Neuron (in vitro differentiated cells): Measurements from ENCODE around the gene TIMM13.

ENCODE experiments used
- H2AFZ ChIP-seq: one replicate; pipeline ENCODE4 v1.6.1; 2013; ENCODE audit warnings: low read depth, mild to moderate bottlenecking, inconsistent platforms, low read length, moderate library complexity
- H3K27me3 ChIP-seq: one replicate; pipeline ENCODE4 v1.6.1; 2013; ENCODE audit warnings: low read length; ENCODE audit not compliant: insufficient read depth
- H3K36me3 ChIP-seq: one replicate; pipeline ENCODE4 v1.6.1; 2013; ENCODE audit warnings: low read length; ENCODE audit not compliant: insufficient read depth
- H3K4me1 ChIP-seq: one replicate; pipeline ENCODE4 v1.6.1; 2013; ENCODE audit warnings: low read length; ENCODE audit not compliant: insufficient read depth
- H3K4me3 ChIP-seq: 2 replicates; pipeline ENCODE4 v1.5.1; 2013; ENCODE audit warnings: mild to moderate bottlenecking, low read length, moderate library complexity
- H3K9me3 ChIP-seq: one replicate; pipeline ENCODE4 v1.6.1; 2013; ENCODE audit warnings: low read length

The TIMM13 gene

GRCh38 chr19:2431318-2432055, 4.1 kb upstream of the TIMM13 start:
- Histone ChIP-seq H3K4me1 (peaks cover 12% of the 10 kb centered on the region), H3K4me3 (no peak overlapping the region), H2AFZ (no peak overlapping the region), H3K9me3 (no peaks in the 10 kb centered on the region), H3K27me3 (no peaks in the 10 kb centered on the region), H3K36me3 (peaks cover 42% of the 10 kb centered on the region)

- H3K4me1 ChIP-seq: peaks cover 19% of the 10 kb centered on the region
- H3K9me3 ChIP-seq: no peaks in the 10 kb centered on the region
- no peaks in the 10 kb centered on the region for H3K27me3 ChIP-seq
- no peak overlapping the region for H3K4me3 ChIP-seq
- peaks cover 39% of the 10 kb centered on the region for H3K36me3 ChIP-seq
- no peak overlapping the region for H2AFZ ChIP-seq
Measured at GRCh38 chr19:2429917-2430535, 2.6 kb upstream of the TIMM13 start.

GRCh38 chr19:2428756-2429711, 1.6 kb upstream of the TIMM13 start:
- no peak overlapping the region for H3K4me3 ChIP-seq
- peaks cover 29% of the 10 kb centered on the region for H3K36me3 ChIP-seq
- H3K4me1 ChIP-seq: peaks cover 19% of the 10 kb centered on the region
- H2AFZ ChIP-seq: no peak overlapping the region
- no peaks in the 10 kb centered on the region for H3K9me3 ChIP-seq
- no peaks in the 10 kb centered on the region for H3K27me3 ChIP-seq

DNA sequence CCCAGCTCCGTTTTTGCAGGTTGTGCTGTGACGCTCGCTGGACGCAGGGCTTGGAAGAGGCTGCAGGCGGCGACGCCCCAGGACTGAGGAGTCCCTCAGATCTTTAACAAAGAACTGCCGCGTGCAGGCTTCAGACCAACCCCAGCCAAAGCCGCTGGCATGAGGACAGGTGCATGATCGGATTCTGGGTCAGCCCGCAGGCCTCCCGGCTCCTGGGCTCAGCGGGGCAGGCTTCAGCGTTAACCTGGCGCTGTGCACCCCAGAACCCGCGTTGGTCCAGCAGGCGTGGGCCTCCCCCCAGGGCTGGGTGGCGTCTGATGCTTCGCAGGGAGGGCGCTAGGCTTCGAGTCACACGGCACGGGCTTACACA, 920 bp upstream of the TIMM13 start:
- Histone ChIP-seq H3K36me3 (peaks cover 28% of the 10 kb centered on the region), H3K27me3 (no peaks in the 10 kb centered on the region), H3K4me1 (peaks cover 19% of the 10 kb centered on the region), H2AFZ (no peak overlapping the region), H3K9me3 (no peaks in the 10 kb centered on the region), H3K4me3 (no peak overlapping the region)

- Histone ChIP-seq H3K4me3 (peak overlapping the region; percentile 86), H3K36me3 (peaks cover 25% of the 10 kb centered on the region), H3K9me3 (no peaks in the 10 kb centered on the region), H2AFZ (peak overlapping the region; percentile 30), H3K27me3 (no peaks in the 10 kb centered on the region), H3K4me1 (peaks cover 19% of the 10 kb centered on the region)
Measured at GRCh38 chr19:2426611-2427428, 566 bp downstream of the TIMM13 start.

DNA sequence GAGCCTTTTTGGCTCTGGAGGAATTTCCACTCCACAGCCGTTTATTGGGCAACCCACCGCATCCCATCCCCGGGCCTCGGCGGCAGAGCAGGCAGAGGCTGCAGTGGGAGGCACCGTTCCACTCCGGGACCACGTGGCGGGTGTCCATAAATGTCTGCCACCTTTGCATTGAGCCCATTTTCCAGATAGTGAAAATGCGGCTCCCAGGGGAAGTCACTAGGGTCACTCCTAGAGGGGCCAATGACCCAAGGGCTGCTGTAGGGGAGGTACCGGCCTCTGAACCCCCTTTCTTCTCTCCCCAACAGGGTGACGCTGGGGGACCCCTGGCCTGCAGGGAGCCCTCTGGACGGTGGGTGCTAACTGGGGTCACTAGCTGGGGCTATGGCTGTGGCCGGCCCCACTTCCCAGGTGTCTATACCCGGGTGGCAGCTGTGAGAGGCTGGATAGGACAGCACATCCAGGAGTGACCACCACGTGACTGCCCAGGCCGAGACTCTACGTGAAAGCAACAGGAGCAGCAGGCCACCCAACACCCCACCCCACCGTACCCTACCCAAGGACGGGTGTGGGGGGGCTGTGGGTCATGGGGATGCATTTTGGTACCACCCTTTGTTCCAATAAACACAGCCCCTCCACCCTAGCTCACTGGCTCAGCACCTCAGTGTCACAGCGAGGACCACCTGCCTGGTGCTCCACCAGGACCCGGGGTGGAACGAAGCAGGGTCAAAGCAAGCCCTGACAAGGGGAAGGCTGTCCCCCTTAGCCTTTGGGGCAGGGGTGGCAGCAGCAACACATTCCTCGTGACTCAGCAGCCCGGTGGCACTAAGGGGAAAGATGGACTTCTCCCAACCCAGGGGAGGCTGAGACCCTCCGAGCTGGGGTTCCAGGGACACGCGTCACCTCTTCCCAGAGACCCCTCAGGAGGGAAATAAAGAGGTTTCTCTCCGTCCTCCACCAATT, 1.5 kb downstream of the TIMM13 start:
- no peaks in the 10 kb centered on the region for H3K27me3 ChIP-seq
- no peak overlapping the region for H2AFZ ChIP-seq
- H3K36me3 ChIP-seq: peaks cover 16% of the 10 kb centered on the region

DNA sequence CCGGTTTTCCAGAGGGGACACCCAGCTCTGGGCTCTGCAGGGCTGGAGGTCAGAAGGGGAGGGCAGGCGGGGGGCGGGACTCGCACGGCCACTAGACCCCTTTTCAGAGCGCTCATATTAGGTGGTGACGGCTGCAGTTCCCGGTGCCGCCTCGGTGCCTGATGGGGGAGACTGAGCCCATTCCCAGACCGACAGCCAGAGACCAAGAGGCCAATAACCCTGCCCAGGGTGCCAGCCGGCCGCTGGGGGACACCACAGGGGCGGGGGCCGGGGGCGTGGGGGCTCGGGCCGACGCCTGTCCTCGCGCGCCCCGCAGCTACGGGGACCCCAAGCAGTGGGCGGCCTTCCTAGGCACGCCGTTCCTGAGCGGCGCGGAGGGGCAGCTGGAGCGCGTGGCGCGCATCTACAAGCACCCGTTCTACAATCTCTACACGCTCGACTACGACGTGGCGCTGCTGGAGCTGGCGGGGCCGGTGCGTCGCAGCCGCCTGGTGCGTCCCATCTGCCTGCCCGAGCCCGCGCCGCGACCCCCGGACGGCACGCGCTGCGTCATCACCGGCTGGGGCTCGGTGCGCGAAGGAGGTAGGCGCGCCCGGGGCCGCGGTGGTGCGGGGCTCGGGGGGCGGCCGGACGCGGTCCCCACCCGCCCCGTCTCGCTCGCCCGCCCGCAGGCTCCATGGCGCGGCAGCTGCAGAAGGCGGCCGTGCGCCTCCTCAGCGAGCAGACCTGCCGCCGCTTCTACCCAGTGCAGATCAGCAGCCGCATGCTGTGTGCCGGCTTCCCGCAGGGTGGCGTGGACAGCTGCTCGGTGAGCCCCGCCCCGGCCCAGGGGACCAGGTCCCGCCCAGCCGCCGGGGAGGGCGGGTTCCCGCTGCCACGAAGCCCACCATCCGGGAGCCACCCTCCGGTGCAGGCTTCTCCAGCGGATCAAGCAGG, 2.4 kb downstream of the TIMM13 start:
- Histone ChIP-seq H2AFZ (no peak overlapping the region), H3K9me3 (no peaks in the 10 kb centered on the region), H3K36me3 (peaks cover 10% of the 10 kb centered on the region), H3K4me1 (peaks cover 19% of the 10 kb centered on the region), H3K27me3 (no peaks in the 10 kb centered on the region), H3K4me3 (no peak overlapping the region)

More for the DNA sequence above, 1.5 kb downstream of the TIMM13 start:
- Histone ChIP-seq H3K4me1 (peaks cover 19% of the 10 kb centered on the region), H3K9me3 (no peaks in the 10 kb centered on the region), H3K4me3 (peak overlapping the region; percentile 86)

DNA sequence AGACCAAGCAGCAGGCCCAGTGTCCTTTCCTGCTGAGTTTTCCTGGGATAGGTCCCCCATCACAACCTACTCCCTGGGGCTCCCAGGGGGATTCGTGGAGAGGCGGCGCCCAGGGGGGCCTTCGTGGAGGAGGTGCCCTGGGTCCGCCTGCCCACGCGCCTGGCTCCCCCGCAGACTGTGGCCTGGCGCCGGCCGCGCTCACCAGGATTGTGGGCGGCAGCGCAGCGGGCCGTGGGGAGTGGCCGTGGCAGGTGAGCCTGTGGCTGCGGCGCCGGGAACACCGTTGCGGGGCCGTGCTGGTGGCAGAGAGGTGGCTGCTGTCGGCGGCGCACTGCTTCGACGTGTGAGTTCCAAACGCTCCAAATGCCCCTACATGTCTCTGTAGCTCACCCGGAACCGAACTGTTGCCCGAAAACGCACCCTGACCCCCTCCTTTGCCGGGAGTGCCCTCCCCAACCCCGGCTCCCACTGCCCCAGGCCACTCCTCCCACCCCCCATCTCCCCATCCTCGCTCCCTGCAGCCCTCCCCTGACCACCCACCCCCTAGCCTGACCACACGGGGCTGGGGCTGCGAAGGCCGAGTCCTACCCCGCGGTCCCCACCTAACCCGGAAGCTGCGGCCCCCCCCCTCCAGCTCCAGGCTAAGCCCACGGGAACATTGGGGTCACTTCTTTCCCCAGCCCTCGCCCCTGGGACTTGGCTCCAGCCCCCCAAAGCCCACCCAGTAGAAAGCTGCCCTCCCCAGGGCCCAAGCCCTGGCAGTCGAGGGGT, 3.3 kb downstream of the TIMM13 start:
- H2AFZ ChIP-seq: no peak overlapping the region
- no peaks in the 10 kb centered on the region for H3K27me3 ChIP-seq
- no peaks in the 10 kb centered on the region for H3K9me3 ChIP-seq
- H3K4me3 ChIP-seq: no peak overlapping the region
- peaks cover 19% of the 10 kb centered on the region for H3K4me1 ChIP-seq
- H3K36me3 ChIP-seq: peaks cover 3% of the 10 kb centered on the region

DNA sequence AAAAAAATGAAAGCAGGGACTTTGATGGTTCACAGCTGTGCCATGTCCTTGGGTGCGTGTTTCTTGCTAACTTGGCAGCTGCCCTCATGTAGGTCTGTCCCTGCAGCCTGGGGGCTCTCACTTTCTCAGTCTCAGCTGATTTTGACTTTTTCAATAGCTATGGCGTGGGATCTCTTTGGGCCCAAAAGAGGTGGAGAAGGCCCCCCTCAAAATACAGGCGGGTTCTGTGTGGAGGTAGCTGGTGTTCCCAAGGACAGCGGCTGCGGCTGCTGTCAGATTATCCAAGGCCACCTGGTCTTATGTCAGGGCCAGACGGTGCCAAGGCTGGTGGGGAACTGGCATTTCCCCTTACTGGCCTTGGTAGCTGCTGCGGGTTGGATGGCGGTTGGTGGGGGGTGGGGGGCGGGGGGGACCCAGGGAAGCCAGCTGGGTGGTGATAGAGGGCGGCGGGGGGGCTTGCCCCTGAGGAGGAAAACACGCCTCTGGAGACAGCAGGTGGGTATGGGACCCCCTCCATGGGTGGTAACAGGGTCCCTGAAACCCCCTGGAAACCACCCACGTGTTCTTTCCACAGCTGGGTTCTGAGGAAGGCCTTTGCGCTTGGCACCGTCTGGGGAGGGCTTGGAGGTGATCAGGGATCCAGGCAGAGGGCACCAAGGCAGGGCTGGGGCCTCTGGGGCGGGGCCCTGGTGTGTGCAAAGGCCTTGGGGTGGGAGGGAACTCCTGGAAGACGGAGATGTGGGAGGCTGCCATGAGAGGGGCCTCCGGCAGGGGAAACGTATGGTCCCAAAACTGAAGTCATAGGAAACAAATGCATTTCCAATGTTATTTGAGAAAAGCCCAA, 4.1 kb downstream of the TIMM13 start:
- Histone ChIP-seq H3K4me1 (peaks cover 15% of the 10 kb centered on the region), H2AFZ (no peak overlapping the region), H3K9me3 (no peaks in the 10 kb centered on the region), H3K4me3 (no peak overlapping the region), H3K36me3 (peaks cover 3% of the 10 kb centered on the region), H3K27me3 (no peaks in the 10 kb centered on the region)
